22Rv1 (cell line): ENCODE results near the gene ARMC2.

Experiments used
- H3K27ac ChIP-seq: fragments of 450-650 bp; 2 replicates; pipeline ENCODE4 v1.5.1; 2017
- ZFX ChIP-seq: fragments of 450-650 bp; IDR thresholded peaks from 2 replicates; pipeline ENCODE4 v1.6.1; 2017; ENCODE audit warnings: antibody characterized with exemption, borderline replicate concordance
- TF ChIP-seq, protein P1 (sequence below): fragments of 450-650 bp; IDR thresholded peaks from 2 replicates; pipeline ENCODE4 v1.5.1; 2017; ENCODE audit warnings: mild to moderate bottlenecking

ARMC2 gene, protein sequence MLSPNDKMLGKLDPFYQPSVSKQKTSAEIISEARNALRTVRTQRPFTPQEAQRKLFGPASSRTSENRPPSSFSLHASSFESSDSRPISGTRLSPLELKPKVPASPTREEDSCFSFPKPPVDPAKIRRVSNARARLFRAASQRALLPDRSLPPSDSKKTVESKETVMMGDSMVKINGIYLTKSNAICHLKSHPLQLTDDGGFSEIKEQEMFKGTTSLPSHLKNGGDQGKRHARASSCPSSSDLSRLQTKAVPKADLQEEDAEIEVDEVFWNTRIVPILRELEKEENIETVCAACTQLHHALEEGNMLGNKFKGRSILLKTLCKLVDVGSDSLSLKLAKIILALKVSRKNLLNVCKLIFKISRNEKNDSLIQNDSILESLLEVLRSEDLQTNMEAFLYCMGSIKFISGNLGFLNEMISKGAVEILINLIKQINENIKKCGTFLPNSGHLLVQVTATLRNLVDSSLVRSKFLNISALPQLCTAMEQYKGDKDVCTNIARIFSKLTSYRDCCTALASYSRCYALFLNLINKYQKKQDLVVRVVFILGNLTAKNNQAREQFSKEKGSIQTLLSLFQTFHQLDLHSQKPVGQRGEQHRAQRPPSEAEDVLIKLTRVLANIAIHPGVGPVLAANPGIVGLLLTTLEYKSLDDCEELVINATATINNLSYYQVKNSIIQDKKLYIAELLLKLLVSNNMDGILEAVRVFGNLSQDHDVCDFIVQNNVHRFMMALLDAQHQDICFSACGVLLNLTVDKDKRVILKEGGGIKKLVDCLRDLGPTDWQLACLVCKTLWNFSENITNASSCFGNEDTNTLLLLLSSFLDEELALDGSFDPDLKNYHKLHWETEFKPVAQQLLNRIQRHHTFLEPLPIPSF

DNA sequence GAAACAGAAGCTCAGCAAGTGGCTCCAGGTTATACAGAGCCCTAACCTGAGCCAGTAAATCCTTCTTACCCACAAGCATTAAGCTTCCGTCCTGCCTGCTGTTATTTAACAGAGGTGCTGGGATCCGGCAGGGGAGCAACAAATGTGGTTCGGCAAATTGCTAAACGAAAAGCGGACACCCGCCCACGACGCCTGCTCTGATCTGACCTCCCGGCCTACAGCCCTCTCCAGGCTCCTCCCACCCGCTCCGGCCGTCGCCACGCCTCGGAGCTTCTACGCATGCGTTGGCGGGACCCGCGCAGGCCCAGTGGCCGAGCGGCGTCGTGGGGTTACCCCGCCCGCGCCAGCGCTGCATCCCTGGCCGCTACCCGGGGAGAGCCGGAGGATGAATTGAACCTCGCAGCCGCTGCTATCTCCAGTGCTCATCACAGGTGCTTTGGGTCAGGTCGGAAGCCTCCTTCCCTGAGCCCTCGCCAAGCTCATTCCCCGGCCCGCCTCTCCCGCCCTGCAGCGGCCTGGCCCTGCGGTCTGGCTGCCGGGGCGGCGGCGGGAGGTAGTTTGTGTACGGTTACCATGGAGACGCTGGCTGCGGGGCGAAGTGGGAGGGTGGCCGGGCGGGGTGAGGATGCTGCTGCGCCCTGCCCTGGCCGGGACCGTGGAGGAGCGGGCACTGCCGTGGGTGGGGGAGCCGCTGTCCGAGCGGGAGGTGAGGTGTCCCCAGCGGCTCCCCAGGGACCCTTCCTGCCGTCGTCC lies at the start of gene ARMC2:
TSS of gene ARMC2 (plus strand) at position 307 of the 753 bp plus-strand sequence. CDS start 5,846 bp downstream, outside the sequence.
- TF ChIP-seq, protein P1, sequence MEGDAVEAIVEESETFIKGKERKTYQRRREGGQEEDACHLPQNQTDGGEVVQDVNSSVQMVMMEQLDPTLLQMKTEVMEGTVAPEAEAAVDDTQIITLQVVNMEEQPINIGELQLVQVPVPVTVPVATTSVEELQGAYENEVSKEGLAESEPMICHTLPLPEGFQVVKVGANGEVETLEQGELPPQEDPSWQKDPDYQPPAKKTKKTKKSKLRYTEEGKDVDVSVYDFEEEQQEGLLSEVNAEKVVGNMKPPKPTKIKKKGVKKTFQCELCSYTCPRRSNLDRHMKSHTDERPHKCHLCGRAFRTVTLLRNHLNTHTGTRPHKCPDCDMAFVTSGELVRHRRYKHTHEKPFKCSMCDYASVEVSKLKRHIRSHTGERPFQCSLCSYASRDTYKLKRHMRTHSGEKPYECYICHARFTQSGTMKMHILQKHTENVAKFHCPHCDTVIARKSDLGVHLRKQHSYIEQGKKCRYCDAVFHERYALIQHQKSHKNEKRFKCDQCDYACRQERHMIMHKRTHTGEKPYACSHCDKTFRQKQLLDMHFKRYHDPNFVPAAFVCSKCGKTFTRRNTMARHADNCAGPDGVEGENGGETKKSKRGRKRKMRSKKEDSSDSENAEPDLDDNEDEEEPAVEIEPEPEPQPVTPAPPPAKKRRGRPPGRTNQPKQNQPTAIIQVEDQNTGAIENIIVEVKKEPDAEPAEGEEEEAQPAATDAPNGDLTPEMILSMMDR, result no peak
- TF ChIP-seq ZFX, result no peak
- peak within 1 kb of the TSS; percentile 44 for H3K27ac ChIP-seq

DNA sequence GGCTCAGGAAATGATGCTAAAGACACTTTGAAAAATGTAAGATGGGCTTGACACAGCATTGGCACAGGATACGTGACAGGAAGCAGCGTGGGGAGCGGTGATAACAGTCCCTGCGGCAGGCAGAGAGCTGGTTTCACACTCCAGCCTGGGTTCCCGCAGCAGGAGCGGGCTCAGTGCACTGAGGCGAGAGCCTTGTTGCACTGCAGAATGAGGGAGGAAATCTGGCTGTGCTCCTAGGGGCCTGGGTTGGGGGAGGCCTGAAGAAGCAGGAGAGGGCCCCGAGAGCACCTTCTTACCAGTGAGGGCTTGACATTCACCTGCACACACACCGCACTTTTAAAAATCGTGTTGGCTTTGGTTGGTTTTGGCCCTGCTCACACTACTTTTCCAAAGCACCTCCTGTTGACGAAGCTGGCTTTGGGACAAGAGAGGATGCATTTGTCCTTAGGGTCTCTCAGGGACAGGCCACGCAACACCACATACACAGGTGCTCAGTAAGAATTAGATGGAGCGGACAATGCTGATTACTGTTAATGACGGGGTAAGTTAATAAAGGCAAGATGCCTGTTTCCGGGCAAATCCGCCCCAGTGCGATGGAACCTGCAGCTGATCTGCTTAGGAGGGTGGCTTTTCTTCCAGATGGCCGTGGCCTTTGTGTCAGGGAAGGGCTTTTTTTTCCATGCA lies 49.4 kb upstream of the ARMC2 start:
- H3K27ac ChIP-seq, result no peak overlapping the region
- TF ChIP-seq ZFX, result no peak
- TF ChIP-seq, protein P1, result no peak

DNA sequence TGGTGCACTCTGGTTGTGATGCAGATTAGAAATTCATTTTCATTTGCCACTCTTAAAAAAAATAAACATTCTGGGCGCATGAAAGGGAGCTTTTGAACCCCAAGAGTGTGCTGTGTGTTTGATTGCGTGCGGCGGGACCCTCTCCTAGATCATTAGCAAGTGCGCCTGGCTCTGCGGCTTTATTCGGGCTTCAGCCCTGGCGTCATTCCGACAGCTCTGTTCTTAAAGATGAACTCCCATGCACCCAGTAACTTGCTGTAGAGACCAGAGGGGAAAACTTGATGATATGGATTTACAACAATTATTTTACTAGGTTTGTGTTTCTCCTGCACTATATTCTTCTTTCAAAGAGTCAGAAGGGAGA lies 48.9 kb upstream of the ARMC2 start:
- no peak for TF ChIP-seq ZFX
- TF ChIP-seq, protein P1, result no peak
- H3K27ac ChIP-seq, result no peak overlapping the region

DNA sequence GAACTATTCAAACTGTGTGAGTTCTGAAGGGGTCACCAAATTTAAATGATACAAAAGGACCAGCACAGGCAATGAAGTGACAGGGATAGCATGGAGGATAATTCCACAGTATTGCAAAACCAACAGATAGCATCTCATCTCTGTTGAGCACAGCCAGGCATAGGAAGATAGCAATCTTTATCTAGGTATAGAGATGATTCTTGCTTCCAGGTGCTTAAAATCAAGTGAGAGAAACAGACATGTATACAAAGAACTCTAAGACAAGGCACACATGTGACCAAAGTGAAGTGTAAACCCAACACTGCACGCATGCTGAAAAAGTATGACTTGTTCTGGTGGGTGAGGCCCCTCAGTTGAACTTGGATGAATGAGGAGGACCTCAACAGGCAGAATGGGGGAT lies 48.4 kb upstream of the ARMC2 start:
- no peak for TF ChIP-seq ZFX
- no peak overlapping the region for H3K27ac ChIP-seq

DNA sequence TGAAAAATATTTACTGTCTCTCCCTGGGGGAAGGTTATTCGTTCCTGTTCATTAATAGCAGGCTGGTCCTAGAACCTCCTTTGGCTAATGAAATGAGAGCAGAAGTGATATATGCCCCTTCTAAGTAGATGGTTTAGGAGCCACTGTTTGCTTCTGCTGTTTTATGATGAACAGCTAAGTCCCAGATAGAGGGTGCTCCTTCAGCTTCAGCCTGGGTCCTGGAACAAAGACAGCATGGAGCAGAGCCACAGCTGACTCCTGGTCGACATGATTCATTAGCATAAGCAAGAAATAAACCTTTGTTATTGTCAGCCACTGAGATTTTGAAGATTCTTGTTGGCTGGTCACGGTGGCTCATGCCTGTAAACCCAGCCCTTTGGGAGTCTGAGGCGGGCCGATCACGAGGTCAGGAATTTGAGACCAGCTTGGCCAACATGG lies 47.8 kb upstream of the ARMC2 start:
- TF ChIP-seq ZFX, result no peak
- TF ChIP-seq, protein P1, result no peak
- no peak overlapping the region for H3K27ac ChIP-seq

DNA sequence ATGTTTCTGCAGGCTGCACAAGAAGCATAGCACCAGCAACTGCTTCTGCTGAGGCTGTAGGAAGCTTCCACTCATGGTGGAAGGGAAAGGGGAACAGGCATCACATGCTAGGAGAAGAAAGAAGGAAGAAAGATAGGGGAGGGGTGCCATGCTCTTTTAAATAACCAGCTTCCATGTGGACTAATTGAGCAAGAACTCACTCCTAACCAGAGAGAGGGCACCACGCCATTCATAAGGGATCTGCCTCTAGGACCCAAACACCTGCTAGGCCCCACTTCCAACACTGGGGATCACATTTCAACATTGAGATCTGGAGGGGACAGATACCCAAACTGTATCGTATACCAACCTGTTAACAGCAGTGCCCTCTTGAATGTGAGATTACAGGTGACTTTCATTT lies 46.9 kb upstream of the ARMC2 start:
- H3K27ac ChIP-seq, result no peak overlapping the region
- no peak for TF ChIP-seq ZFX
- TF ChIP-seq, protein P1, result no peak
